Lower lobe of right lung (tissue), 2 donors: ENCODE data around the gene THBS1. TPM values are rescaled to one million over a fixed set of nuclear protein-coding genes. Genes with fewer than 3 reads are reported as not detected.
A peak's percentile ranks its signal among the peaks of the same experiment; 100 is the strongest.

Experiments used
- ATAC-seq, 2 donors: fragments of 200-7000 bp; cut with Tn5 transposase; one replicate each; pipeline ENCODE4 v1.9.1; 2020 to 2022; ENCODE audit warnings: mild to moderate bottlenecking in 2 of 2, moderate library complexity in 2 of 2
- DNase-seq: peaks from one replicate; pipeline ENCODE4 v3.0.0-alpha.2; 2020
- H3K27ac ChIP-seq: fragments of 200-600 bp; one replicate; pipeline ENCODE4 v1.8.0; 2022
- H3K27me3 ChIP-seq: fragments of 200-600 bp; one replicate; pipeline ENCODE4 v1.8.0; 2022; ENCODE audit warnings: low read depth
- H3K36me3 ChIP-seq: fragments of 200-600 bp; one replicate; pipeline ENCODE4 v1.8.0; 2022; ENCODE audit warnings: mild to moderate bottlenecking
- H3K4me1 ChIP-seq: fragments of 200-600 bp; one replicate; pipeline ENCODE4 v1.8.0; 2022
- H3K4me3 ChIP-seq: fragments of 200-600 bp; one replicate; pipeline ENCODE4 v1.8.0; 2022; ENCODE audit warnings: mild to moderate bottlenecking
- H3K9me3 ChIP-seq: fragments of 200-600 bp; one replicate; pipeline ENCODE4 v1.8.0; 2022
- CTCF ChIP-seq: fragments of 200-600 bp; IDR thresholded peaks from one replicate; pipeline ENCODE4 v1.8.0; 2022; ENCODE audit warnings: antibody characterized with exemption, mild to moderate bottlenecking
- intact Hi-C: fragments of 100-400 bp; cut with DNase I; formaldehyde crosslinking; loops from one replicate; pipeline ENCODE4 v1.11.0; 2022
- total RNA-seq: library from RNA; stranded (reverse); fragmentation: NEBNext Ultra II Directional; extraction: Animal tissue kit (Norgen Biotek cat#: 25700); gene quantifications from one replicate; pipeline ENCODE4 v1.2.1, GENCODE V29; 2021
- donor health status: DM: no; HTN: yes; CAD: no; lungs with severe emphysema.

THBS1 gene
- total RNA-seq, 1 donor from 2014 or later, result 226 TPM

- H3K27ac ChIP-seq, result no peak overlapping the region
- DNase-seq, result no peak
These were observed 15.6 kb downstream of the THBS1 start for GRCh38 chr15:39596358-39597051.

GRCh38 chr15:39597336-39597735 is 16.5 kb downstream of the THBS1 start:
- no peak overlapping the region for H3K4me3 ChIP-seq
- intact Hi-C loops, result no loop called here
- H3K27me3 ChIP-seq, result no peaks in the 10 kb centered on the region
- no peak for TF ChIP-seq CTCF
- H3K27ac ChIP-seq, result no peak overlapping the region
- no peaks in the 10 kb centered on the region for H3K9me3 ChIP-seq
- no peaks in the 10 kb centered on the region for H3K4me1 ChIP-seq
- ATAC-seq (no peak), DNase-seq (no peak)
- peaks cover 43% of the 10 kb centered on the region for H3K36me3 ChIP-seq

More at GRCh38 chr15:39596358-39597051, 15.6 kb downstream of the THBS1 start:
- ATAC-seq, result no peak
- H3K9me3 ChIP-seq, result no peaks in the 10 kb centered on the region
- H3K4me3 ChIP-seq, result no peak overlapping the region
- intact Hi-C loops, result no loop called here
- peaks cover 51% of the 10 kb centered on the region for H3K36me3 ChIP-seq
- H3K27me3 ChIP-seq, result no peaks in the 10 kb centered on the region
- no peaks in the 10 kb centered on the region for H3K4me1 ChIP-seq
- no peak for TF ChIP-seq CTCF

- no peak for TF ChIP-seq CTCF
- intact Hi-C loops, result no loop called here
- H3K27me3 ChIP-seq, result no peaks in the 10 kb centered on the region
- no peak overlapping the region for H3K4me3 ChIP-seq
- no peak for DNase-seq
- no peak overlapping the region for H3K27ac ChIP-seq
- no peaks in the 10 kb centered on the region for H3K9me3 ChIP-seq
- H3K36me3 ChIP-seq, result peaks cover 39% of the 10 kb centered on the region
- peak in 1 of 2 donors; percentile 17 for ATAC-seq
- no peaks in the 10 kb centered on the region for H3K4me1 ChIP-seq
These were observed 16.9 kb downstream of the THBS1 start for GRCh38 chr15:39597751-39598185.

- ATAC-seq, result peak in 1 of 2 donors; percentile 7
These were observed 17.4 kb downstream of the THBS1 start for GRCh38 chr15:39598186-39598850.

More at GRCh38 chr15:39598186-39598850, 17.4 kb downstream of the THBS1 start:
- no peaks in the 10 kb centered on the region for H3K9me3 ChIP-seq
- no peak for TF ChIP-seq CTCF
- H3K27me3 ChIP-seq, result no peaks in the 10 kb centered on the region
- peaks cover 33% of the 10 kb centered on the region for H3K36me3 ChIP-seq
- DNase-seq, result no peak
- intact Hi-C loops, result no loop called here
- no peak overlapping the region for H3K27ac ChIP-seq
- no peak overlapping the region for H3K4me3 ChIP-seq
- H3K4me1 ChIP-seq, result no peaks in the 10 kb centered on the region
